Neural progenitor cell (in vitro differentiated cells): ENCODE measurements around the gene SH3BP5.

ENCODE experiments used
- CTCF ChIP-seq: fragments of 200-600 bp; sonication (generic); IDR thresholded peaks from 2 replicates; pipeline ENCODE4 v1.5.1; 2017; ENCODE audit warnings: antibody characterized with exemption, mild to moderate bottlenecking
- EZH2 ChIP-seq: fragments of 200-600 bp; sonication (generic); IDR thresholded peaks from 2 replicates; pipeline ENCODE4 v1.6.1; 2017; ENCODE audit warnings: antibody characterized with exemption, mild to moderate bottlenecking, moderate library complexity

- TF ChIP-seq EZH2 (no peak), CTCF (no peak)
Measured at GRCh38 chr3:15313461-15313860, 18.9 kb downstream of the SH3BP5 start.
